Keratinocyte (primary cell): Measurements from ENCODE around the gene SLC41A1. TPM values are rescaled to one million over a fixed set of nuclear protein-coding genes. Genes with fewer than 3 reads are reported as not detected.

Experiments used
- DNase-seq: peaks from one replicate; pipeline ENCODE4 v3.0.0-alpha.2; 2011; ENCODE audit warnings: low read depth, missing footprints, low spot score
- FAIRE-seq: peaks from 2 replicates; lab custom pipeline; 2011; peaks lifted over from hg19 to GRCh38; lab: Jason Lieb, UNC
- H2AFZ ChIP-seq: 2 replicates; pipeline ENCODE4 v1.6.0; 2012; ENCODE audit warnings: low read length, control low read depth, inconsistent platforms; ENCODE audit not compliant: control insufficient read depth
- H3K27ac ChIP-seq: 2 replicates; pipeline ENCODE4 v1.5.1; 2011; ENCODE audit warnings: low read length; ENCODE audit not compliant: control insufficient read depth, insufficient read depth
- H3K27me3 ChIP-seq: 3 replicates; pipeline ENCODE4 v1.6.0; 2011; ENCODE audit warnings: low read length; ENCODE audit not compliant: control insufficient read depth, insufficient read depth; ENCODE audit errors: extremely low read depth
- H3K36me3 ChIP-seq, 2 experiments: 2 replicates in 1 of 2; 3 replicates in 1 of 2; pipeline ENCODE4 v1.5.1; 2011; ENCODE audit warnings: low read length in 2 of 2, mild to moderate bottlenecking in 1 of 2; ENCODE audit not compliant: control insufficient read depth in 2 of 2, insufficient read depth in 2 of 2; ENCODE audit errors: extremely low read depth in 1 of 2
- H3K4me1 ChIP-seq: 3 replicates; pipeline ENCODE4 v1.5.1; 2011; ENCODE audit warnings: low read length; ENCODE audit not compliant: control insufficient read depth, insufficient read depth; ENCODE audit errors: extremely low read depth
- H3K4me2 ChIP-seq: 3 replicates; pipeline ENCODE4 v1.6.0; 2011; ENCODE audit warnings: low read depth, low read length; ENCODE audit not compliant: control insufficient read depth, insufficient read depth; ENCODE audit errors: extremely low read depth
- H3K4me3 ChIP-seq, 3 experiments: fragments of 200-600 bp in 1 of 3; sonication (generic) in 1 of 3; 2 replicates in 2 of 3; 3 replicates in 1 of 3; pipeline ENCODE4 v1.5.1; 2011 to 2016; ENCODE audit warnings: low read length in 3 of 3, mild to moderate bottlenecking in 3 of 3, control low read depth in 2 of 3, inconsistent platforms in 1 of 3, low read depth in 1 of 3, mixed read lengths in 1 of 3, mixed run types in 1 of 3, moderate library complexity in 1 of 3; ENCODE audit not compliant: control insufficient read depth in 2 of 3, insufficient read depth in 2 of 3; ENCODE audit errors: extremely low read depth in 1 of 3
- H3K79me2 ChIP-seq: 2 replicates; pipeline ENCODE4 v1.6.0; 2012; ENCODE audit warnings: low read length; ENCODE audit not compliant: control insufficient read depth, insufficient read depth
- H3K9ac ChIP-seq: 3 replicates; pipeline ENCODE4 v1.6.0; 2011; ENCODE audit warnings: low read length; ENCODE audit not compliant: control insufficient read depth, insufficient read depth; ENCODE audit errors: extremely low read depth
- H3K9me1 ChIP-seq: 3 replicates; pipeline ENCODE4 v1.6.0; 2011; ENCODE audit warnings: low read length; ENCODE audit not compliant: control insufficient read depth, insufficient read depth; ENCODE audit errors: extremely low read depth
- H3K9me3 ChIP-seq: 2 replicates; pipeline ENCODE4 v1.5.1; 2012; ENCODE audit warnings: low read depth, low read length; ENCODE audit not compliant: control insufficient read depth
- H4K20me1 ChIP-seq: 3 replicates; pipeline ENCODE4 v1.6.0; 2011; ENCODE audit warnings: low read length; ENCODE audit not compliant: control insufficient read depth, insufficient read depth; ENCODE audit errors: extremely low read depth
- EZH2 ChIP-seq: IDR thresholded peaks from one replicate; pipeline ENCODE4 v1.6.1; 2012; ENCODE audit warnings: inconsistent platforms, mild to moderate bottlenecking, low read length, moderate library complexity
- dilution Hi-C: fragments of 300-500 bp; cut with MboI; formaldehyde crosslinking; loops from one replicate; pipeline ENCODE4 v1.7.0; 2020; ENCODE audit warnings: low sequenced_read_pairs; ENCODE audit not compliant: extremely low pct_ligation_motif_present
- polyA plus RNA-seq, 5 experiments: library from polyadenylated mRNA; depleted of rRNA in 3 of 5; stranded (reverse) in 3 of 5; stranded (forward) in 1 of 5; unstranded in 1 of 5; fragments of >200 nt; gene quantifications; 1 replicate in 1 of 5; 2 replicates in 3 of 5; 3 replicates in 1 of 5; pipeline versions ENCODE4 v1.2.1 to v1.2.3, GENCODE V29; 2011 to 2012; ENCODE audit warnings: missing spikeins in 2 of 5, low read depth in 1 of 5, low replicate concordance in 1 of 5
- TF ChIP-seq, protein P1 (sequence below), 3 experiments: IDR thresholded peaks in 1 of 3; conservative IDR thresholded peaks in 1 of 3; optimal IDR thresholded peaks in 1 of 3; 2 replicates in 2 of 3; 3 replicates in 1 of 3; pipeline versions ENCODE3 to v1.5.1; 2011; ENCODE audit warnings: low read length in 3 of 3, mild to moderate bottlenecking in 3 of 3, moderate library complexity in 2 of 3, control low read depth in 1 of 3, inconsistent platforms in 1 of 3; ENCODE audit not compliant: insufficient read depth in 2 of 3; ENCODE audit errors: extremely low read depth in 1 of 3

Gene SLC41A1
- polyA plus RNA-seq, 1 donor (not counting 4 experiments of a cell fraction or from before 2014, with no cell fraction given) = 21.7 TPM

DNA sequence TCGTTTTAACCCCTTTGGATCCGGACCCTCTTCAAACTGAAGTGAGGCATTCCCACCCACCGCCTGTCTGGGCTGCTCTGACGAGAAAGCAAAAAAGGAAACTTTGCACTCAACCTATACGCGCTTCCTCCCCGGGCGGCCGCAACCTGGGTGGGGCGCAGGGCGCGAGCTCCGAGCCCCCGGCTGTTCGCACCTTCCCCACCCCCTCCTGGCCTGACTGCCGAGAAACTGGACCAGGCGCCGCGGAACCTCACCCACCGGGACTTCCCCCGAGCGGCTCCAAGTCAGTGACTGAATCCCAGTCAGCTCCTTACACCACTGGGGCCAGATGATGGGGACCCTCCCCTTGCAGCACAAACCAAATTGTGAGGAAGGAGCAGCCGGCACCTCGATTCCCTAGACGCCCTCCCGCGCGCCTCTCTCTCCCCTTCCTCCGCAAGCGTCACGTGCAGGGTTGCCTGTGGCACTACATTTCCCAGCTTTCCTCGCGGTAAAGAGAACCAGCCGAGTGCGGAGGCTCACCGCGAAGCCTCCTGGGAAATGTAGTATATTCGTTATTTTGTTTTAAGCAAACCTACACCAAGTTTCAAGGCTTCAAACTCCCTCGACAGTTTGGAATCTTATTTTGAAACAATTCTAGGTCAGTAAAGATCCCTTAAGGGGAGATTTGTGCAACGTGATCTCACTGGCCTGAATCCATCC, 37.8 kb downstream of the SLC41A1 start, which contains the start of gene RAB29:
Gene RAB29, minus strand, starts transcription at position 468 of the 702 bp plus-strand sequence. CDS start 526 bp downstream, outside the sequence.
- H2AFZ ChIP-seq = peak within 1 kb of the TSS; percentile 87
- peak within 1 kb of the TSS; percentile 96 for H3K4me2 ChIP-seq
- dilution Hi-C loops = no loop called here
- H3K27me3 ChIP-seq = no peaks in the 10 kb centered on the region
- TF ChIP-seq EZH2 = no peak
- TF ChIP-seq, protein P1, sequence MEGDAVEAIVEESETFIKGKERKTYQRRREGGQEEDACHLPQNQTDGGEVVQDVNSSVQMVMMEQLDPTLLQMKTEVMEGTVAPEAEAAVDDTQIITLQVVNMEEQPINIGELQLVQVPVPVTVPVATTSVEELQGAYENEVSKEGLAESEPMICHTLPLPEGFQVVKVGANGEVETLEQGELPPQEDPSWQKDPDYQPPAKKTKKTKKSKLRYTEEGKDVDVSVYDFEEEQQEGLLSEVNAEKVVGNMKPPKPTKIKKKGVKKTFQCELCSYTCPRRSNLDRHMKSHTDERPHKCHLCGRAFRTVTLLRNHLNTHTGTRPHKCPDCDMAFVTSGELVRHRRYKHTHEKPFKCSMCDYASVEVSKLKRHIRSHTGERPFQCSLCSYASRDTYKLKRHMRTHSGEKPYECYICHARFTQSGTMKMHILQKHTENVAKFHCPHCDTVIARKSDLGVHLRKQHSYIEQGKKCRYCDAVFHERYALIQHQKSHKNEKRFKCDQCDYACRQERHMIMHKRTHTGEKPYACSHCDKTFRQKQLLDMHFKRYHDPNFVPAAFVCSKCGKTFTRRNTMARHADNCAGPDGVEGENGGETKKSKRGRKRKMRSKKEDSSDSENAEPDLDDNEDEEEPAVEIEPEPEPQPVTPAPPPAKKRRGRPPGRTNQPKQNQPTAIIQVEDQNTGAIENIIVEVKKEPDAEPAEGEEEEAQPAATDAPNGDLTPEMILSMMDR (optimal IDR thresholded peaks at IDR 0.05 in 1 of 3, IDR thresholded peaks at IDR 0.05 in 1 of 3, conservative IDR thresholded peaks at IDR 0.05 in 1 of 3; ENCODE audit: extremely low read depth in 1 of 3, insufficient read depth in 2 of 3, low read length in 3 of 3) = no peak
- H3K27ac ChIP-seq = peak within 1 kb of the TSS; percentile 48
- FAIRE-seq (peak; percentile 36), DNase-seq (no peak)
- peak within 1 kb of the TSS; percentile 78 to 96 (median 81) for H3K4me3 ChIP-seq
- peak within 1 kb of the TSS; percentile 83 for H3K9ac ChIP-seq
- H3K36me3 ChIP-seq = peaks cover under 1 to 6% of the 10 kb centered on the region in 2 experiments
- H4K20me1 ChIP-seq = no peaks in the 10 kb centered on the region
- peaks cover 7% of the 10 kb centered on the region for H3K4me1 ChIP-seq
- H3K9me3 ChIP-seq = no peaks in the 10 kb centered on the region
- H3K9me1 ChIP-seq = no peaks in the 10 kb centered on the region
- peaks cover 1% of the 10 kb centered on the region for H3K79me2 ChIP-seq

GRCh38 chr1:205774198-205775014, 38.6 kb downstream of the SLC41A1 start:
- H3K9me3 ChIP-seq = no peaks in the 10 kb centered on the region
- no peaks in the 10 kb centered on the region for H4K20me1 ChIP-seq
- peak overlapping the region; percentile 48 for H3K27ac ChIP-seq
- TF ChIP-seq, protein P1 (optimal IDR thresholded peaks at IDR 0.05 in 1 of 3, IDR thresholded peaks at IDR 0.05 in 1 of 3, conservative IDR thresholded peaks at IDR 0.05 in 1 of 3; ENCODE audit: extremely low read depth in 1 of 3, insufficient read depth in 2 of 3, low read length in 3 of 3) = no peak
- TF ChIP-seq EZH2 = no peak
- peaks cover 7% of the 10 kb centered on the region for H3K4me1 ChIP-seq
- peaks cover 1% of the 10 kb centered on the region for H3K79me2 ChIP-seq
- peak overlapping the region; percentile 78 to 96 (median 81) for H3K4me3 ChIP-seq
- H3K36me3 ChIP-seq = peaks cover 2 to 8% of the 10 kb centered on the region in 2 experiments
- peak overlapping the region; percentile 83 for H3K9ac ChIP-seq
- no peaks in the 10 kb centered on the region for H3K27me3 ChIP-seq
- dilution Hi-C loops = no loop called here
- no peaks in the 10 kb centered on the region for H3K9me1 ChIP-seq
- FAIRE-seq = no peak
- DNase-seq = no peak
- peak overlapping the region; percentile 96 for H3K4me2 ChIP-seq
- peak overlapping the region; percentile 87 for H2AFZ ChIP-seq
